Glomerular visceral epithelial cell (primary cell): ENCODE data around the gene WDFY4.

Source experiments
- DNase-seq: peaks from one replicate; pipeline ENCODE4 v3.0.0-alpha.2; 2016; ENCODE audit errors: extremely low spot score

Gene WDFY4

GRCh38 chr10:48817141-48817540 lies 132.5 kb downstream of the WDFY4 start:
- DNase-seq = no peak

DNA sequence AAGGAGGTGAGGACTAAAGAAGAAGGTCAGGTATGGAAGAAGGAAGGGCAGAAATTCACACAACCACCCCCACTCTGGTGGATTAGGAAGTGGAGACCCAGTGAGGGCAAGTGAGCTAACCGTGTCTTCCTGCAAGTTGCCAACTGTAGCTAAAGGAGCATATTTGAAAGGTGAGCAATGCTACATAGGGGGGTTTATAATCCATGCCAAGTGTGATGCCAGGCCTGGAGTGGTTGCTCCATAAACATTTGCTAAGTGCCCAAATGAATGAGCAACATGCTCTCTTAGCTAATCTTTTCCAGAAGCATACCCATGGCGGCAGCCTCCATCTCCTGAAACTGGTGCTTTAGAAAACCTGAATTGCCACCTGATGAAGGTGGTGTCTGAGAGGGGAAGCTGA lies 133.4 kb downstream of the WDFY4 start:
- DNase-seq = peak; percentile 4

- no peak for DNase-seq
Observed at GRCh38 chr10:48818861-48819520, 134.3 kb downstream of the WDFY4 start.

DNA sequence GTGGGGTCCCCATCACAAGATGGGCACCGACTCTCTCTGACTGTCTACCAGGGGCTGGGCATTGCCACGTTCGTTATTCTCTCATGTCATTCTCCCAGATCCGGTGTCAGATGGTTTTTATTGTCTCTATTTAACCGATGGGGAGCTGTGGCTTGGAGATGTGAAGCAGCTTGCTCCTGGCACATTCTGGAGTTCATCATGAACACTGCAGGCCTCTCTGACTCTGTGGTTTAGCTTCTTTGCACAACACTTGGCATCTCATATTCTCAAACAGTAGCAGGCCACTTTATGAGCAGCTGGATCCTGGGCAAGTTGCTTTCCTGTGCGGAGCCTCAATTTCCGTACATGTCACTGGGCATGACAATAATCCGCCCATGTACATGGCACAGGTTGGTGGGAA lies 135.1 kb downstream of the WDFY4 start:
- no peak for DNase-seq

- no peak for DNase-seq
Observed at GRCh38 chr10:48820231-48820630, 135.6 kb downstream of the WDFY4 start.

GRCh38 chr10:48820699-48821098 lies 136.0 kb downstream of the WDFY4 start:
- DNase-seq = no peak

- no peak for DNase-seq
Observed at GRCh38 chr10:48821111-48821510, 136.4 kb downstream of the WDFY4 start.

DNA sequence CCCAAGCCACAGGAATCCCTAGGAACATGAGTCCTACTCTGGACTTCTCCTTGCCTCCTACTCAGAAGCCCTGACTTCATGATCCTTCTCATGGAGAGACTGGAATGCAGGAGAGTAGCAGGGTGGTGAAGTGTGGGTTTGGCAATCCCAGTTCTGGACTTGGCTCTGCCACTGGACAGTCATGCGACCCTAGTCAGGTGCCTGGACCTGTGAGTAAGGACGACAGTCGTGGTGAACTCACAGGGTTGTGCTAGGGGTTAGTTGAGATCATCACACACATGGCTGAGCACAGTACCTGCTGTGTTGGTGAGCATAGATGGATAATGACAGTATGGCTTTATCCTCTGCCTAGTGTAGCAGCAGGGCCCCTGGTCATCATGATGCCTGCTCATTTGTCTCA lies 137.0 kb downstream of the WDFY4 start:
- peak; percentile 51 for DNase-seq

DNA sequence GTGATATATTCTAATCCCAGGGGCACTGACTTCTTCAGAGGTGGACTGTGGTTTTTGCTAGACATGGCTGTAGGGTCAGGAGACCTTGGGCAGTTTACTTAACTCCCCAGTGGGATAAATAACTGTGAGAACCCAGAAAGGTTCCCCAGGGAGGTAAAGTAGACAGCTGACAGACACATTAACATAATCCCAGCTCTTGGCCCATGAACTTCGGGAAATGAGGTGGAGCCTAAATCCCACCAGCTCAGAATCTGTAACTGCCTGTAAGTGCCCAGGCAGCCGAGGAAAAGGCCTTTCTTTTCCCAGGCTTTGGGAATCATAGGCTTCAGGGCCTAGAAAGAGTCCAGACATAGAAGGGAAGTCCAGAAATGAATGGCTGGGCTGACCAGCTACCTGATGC lies 149.0 kb downstream of the WDFY4 start:
- no peak for DNase-seq

- no peak for DNase-seq
Observed at GRCh38 chr10:48834189-48834965, 149.7 kb downstream of the WDFY4 start.

DNA sequence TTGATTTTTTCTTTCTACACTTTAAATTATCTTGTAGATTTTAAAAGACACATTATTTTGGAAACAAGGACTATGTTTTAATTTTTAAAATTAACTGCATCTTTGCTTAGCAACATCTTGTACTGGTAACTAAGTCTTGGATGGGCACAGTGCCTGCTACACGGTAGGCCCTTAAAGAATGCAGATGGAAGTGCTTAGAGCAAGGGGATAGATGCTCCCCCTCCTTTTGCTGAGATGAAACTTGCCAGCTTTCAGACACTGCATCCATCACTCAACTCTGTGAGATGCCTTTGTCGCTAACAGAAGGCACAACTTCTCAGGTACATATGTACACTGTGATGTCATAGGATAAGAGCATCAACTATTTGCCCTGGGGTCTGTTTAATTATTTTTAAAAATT lies 151.1 kb downstream of the WDFY4 start:
- DNase-seq = no peak

DNA sequence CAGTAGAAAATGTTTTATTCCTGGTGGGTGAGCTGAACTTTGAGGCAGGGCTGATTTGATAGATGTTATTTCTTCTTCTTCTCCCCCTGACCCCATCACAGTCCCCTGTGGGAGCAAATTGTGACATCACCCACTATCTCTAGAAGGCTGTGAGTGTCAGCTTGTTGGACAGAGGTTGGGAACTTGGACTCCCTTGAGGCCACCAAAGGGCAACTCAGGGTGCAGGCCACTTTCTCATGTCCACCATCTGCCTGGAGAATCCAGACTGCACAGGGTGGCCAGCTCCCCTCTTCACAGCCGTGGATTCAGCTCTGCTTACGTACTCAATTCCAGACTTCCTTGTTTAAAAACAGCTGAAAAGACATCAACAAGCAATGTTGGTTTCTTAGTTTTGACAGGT lies 151.9 kb downstream of the WDFY4 start:
- no peak for DNase-seq

GRCh38 chr10:48838834-48839233 lies 154.2 kb downstream of the WDFY4 start:
- no peak for DNase-seq

GRCh38 chr10:48839809-48840679 lies 155.4 kb downstream of the WDFY4 start:
- DNase-seq = no peak

- no peak for DNase-seq
Observed at GRCh38 chr10:48842231-48842630, 157.6 kb downstream of the WDFY4 start.

DNA sequence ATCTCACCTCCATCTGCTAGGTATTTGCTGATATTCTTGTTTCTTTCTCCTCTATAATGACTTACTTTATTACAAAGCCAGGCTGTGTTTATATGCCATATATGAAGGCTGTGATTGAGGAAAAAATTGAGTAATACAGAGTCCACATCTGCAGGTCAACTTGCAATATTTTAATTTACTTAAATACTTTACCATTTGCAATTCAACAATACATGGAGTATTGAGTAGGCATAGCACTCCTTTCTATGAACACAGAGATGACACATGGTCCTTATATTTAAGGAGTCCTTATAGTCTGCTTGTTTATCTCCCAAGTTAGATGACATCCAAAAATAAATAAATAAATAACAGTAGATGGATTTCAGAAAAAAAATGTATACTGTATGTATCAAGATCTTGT lies 158.5 kb downstream of the WDFY4 start:
- no peak for DNase-seq

GRCh38 chr10:48844616-48845015 lies 159.9 kb downstream of the WDFY4 start:
- DNase-seq = no peak

DNA sequence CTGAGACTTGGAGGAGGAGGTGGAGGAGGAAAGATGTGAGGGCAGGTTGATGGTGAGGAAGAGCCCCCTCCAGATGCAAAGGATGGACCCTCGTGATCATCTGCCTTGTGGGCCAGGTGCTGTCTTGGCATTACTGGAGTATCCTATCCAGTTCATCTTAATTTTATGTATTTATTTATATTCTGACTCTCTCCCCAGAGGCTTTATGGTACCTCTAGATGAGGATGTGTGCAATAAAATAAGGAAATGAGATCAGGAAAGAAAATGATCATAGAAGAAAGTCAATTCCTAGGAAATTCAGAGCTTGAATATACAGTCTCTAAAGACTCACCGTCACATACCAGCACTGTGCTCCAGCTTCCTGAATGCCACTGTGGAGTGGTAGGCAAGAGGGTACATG lies 160.8 kb downstream of the WDFY4 start:
- DNase-seq = no peak

DNA sequence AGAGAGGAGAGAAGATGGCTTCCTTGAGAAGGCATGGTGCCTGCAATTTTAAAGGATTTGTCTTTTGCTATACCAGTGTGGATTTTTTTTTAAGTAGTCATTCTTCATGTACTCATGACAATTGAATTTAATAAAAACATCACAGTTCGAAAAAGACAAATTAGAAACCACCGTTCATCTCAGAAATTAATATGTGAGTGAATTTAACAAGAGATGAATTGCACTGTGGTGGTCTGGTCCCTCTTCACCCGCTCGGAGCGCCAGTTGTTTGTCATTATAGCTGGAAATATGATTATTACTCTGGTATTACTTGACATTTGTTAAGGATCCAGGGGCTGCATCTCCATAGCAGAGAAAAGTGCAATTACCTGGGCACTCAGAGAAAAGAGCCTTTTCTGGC lies 163.0 kb downstream of the WDFY4 start:
- no peak for DNase-seq

DNA sequence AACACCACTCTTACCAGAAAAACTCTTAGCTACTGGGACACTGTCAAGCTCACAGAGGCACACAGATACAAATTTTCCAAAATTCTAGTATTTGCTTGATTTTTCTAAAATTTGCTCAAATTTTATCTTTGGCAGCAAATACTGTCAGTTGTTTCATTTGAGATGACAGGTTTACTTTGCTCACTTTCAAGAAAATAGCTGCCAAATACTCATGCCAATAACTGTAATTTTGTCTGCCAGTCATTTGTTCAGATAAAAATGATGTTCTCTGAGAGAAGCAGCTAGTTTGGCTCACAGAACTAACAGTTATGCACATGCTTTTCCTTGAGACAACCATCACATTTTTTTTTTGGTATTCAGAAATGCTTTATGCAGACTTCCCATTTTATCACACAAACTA lies 172.2 kb downstream of the WDFY4 start:
- no peak for DNase-seq

- no peak for DNase-seq
Observed at GRCh38 chr10:48872234-48872633, 187.6 kb downstream of the WDFY4 start.

DNA sequence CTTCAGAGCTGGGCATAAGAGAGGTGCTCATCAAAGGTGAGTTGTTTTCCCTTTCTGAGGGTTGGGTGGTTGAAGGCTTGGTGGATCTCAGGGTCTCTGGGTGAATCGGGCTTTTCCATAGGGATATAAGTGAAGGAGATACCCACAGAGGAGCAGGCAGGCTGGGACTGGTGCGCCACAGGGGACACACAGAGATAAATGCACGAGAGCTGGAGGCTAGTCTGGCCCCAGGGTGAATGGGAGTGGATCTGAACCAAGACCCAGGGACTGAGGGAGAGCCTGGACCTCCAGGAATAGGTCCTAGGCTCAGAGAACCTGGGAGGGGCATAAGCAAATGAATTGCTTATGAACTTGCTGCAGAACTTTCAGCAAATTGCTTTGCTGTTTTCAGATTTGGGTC lies 193.4 kb downstream of the WDFY4 start:
- no peak for DNase-seq

- no peak for DNase-seq
Observed at GRCh38 chr10:48879451-48879850, 194.8 kb downstream of the WDFY4 start.
